Stimulated activated CD8-positive, alpha-beta memory T cell treated with anti-CD3 and anti-CD28 coated beads, Interleukin-4, amount 100 ng/mL, for 48 hours (primary cell): Measurements from ENCODE around the gene PROSER3.
"Not testable (repeated sequence)": the region's sequence is repeated elsewhere in the genome, so short reads cannot be mapped to it uniquely, and the experiment has no call there.

Experiments used
- DNase-seq: peaks from one replicate; pipeline ENCODE4 v3.0.0-alpha.2; 2020

Gene PROSER3

DNA sequence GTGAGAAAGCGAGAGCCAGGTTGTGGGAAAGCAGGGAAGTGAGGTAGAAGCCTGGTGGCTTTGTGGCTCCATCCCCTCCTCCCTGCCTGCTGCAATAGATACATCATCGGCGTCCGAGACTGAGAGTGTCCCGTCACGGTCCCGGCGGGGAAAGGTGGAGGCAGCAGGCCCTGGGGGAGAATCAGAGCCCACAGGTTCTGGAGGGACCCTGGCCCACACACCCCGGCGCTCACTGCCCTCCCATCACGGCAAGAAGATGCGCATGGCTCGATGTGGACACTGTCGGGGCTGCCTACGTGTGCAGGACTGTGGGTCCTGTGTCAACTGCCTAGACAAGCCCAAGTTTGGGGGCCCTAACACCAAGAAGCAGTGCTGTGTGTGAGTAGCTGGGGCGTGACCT lies 35.1 kb upstream of the PROSER3 start:
- no peak for DNase-seq

DNA sequence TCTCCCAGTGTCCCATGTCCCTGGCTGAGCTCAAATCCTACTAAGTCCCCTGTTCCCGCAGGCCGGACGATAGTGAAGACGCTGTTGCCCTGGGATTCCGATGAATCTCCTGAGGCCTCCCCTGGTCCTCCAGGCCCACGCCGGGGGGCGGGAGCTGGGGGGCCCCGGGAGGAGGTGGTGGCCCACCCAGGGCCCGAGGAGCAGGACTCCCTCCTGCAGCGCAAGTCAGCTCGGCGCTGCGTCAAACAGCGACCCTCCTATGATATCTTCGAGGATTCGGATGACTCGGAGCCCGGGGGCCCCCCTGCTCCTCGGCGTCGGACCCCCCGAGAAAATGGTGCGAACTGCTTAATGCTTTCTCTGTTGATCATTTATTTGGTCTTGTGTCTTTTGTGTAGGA lies 34.3 kb upstream of the PROSER3 start:
- no peak for DNase-seq

DNA sequence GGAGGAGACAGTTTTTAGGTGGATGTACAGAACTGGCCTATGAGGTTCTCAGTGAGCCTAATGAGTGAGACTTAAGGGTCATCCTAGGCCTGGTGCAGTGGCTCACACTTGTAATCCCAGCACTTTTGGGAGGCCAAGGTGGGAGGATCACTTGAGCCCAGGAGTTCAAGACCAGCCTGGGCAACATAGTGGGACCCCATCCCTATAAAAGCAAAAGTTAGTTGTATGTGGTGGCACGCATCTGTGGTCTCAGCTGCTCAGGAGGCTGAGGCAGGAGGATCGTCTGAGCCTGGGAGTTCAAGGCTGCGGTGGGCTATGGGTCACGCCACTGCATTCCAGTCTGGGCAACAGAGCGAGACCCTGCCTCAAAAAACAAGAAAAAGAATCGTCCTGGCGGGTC lies 33.8 kb upstream of the PROSER3 start:
- DNase-seq: not testable (repeated sequence)

DNA sequence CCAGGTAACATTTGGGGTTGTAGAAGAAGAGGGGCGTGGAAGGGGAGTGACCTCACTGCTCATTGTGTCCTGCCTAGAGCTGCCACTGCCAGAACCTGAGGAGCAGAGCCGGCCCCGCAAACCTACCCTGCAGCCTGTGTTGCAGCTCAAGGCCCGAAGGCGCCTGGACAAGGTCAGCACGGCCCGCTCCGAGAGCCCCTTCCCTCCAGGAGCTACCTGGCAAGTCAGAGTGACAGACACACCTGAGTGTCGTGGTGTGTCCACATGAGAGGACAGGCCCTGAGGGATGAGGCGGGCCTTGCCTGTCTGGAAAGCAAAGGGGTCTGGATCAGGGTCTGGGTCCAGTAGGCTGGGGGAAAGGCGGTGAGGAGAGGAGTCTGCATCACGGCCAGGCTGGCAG lies 33.4 kb upstream of the PROSER3 start:
- DNase-seq: no peak

DNA sequence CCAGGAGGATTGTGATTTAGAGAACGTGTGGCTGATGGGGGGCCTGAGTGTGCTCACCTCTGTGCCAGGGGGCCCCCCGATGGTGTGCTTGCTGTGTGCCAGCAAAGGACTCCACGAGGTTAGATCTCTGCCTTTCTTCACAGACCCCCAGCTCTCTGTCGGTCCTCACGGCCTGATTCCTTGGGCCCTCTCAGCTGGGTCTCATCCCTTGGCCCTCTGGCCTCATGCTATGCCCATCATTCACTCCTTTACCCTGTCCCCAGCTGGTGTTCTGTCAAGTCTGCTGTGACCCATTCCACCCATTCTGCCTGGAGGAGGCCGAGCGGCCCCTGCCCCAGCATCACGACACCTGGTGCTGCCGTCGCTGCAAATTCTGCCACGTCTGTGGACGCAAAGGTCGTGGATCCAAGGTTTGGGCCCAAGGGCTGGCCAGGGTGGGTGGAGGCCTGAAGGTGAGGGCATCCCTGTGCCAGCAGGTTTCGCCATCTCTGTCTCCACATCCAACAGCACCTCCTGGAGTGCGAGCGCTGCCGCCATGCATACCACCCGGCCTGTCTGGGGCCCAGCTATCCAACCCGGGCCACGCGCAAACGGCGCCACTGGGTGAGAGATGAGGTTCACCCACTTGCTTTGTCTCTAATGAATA lies 32.6 kb upstream of the PROSER3 start:
- DNase-seq: no peak

DNA sequence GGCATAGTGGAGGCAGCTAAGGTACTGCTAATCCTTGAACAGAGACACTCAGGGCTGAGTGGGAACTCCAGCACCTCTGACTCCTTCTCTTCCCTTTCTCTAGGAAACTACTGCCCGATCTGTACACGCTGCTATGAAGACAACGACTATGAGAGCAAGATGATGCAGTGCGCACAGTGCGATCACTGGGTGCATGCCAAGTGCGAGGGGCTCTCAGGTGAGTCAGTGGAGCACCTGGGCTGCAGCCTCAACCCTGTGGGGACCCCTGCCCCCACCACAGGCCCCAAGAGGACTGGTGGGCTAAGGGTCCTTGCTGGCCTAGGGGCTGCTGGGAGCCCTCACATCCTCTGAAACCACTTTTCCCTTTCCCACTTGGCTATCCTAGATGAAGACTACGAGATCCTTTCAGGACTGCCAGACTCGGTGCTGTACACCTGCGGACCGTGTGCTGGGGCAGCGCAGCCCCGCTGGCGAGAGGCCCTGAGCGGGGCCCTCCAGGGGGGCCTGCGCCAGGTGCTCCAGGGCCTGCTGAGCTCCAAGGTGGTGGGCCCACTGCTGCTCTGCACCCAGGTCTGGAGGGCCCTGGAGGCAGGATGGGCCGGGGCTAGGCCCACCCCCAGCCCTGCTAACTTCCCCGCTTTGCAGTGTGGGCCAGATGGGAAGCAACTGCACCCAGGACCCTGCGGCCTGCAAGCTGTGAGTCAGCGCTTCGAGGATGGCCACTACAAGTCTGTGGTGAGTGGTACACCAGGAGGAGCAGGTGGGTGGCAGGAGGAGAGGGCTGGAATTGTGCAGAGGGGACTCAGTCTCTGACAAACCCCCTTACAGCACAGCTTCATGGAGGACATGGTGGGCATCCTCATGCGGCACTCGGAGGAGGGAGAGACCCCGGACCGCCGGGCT lies 30.7 kb upstream of the PROSER3 start:
- DNase-seq: no peak

DNA sequence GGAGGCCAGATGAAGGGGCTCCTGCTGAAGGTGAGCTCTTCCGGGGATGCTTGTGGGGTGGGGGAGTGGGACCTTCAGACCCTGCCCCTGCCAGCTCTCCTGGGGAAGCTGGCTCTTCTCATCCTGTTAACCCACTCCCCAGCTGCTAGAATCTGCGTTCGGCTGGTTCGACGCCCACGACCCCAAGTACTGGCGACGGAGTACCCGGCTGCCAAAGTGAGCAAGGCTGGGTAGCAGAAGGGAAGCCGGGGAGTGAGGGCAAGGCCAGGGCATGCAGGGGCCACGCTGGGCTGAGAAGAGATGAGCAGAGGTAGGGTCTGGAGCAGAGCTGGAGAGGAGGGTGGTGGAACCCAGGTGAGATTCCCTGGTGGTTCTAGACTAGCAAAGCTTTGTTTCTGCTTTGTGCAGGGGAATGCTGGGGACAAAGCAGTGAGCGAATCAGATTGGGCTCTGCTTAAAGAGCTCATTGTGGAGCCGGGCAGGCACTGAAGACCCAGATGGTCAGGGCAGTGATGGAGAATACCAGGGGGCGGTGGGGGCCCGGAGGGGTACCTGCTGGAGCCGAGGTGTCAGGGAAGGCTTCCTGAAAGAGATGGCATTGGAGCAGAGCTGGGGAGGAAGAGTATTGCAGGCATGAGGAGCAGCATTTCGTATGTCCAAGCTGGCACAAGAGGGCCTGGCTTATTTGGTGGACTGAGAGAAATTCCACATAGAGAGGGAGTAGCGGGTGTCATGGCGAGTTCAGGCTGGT lies 29.8 kb upstream of the PROSER3 start:
- DNase-seq: no peak

DNA sequence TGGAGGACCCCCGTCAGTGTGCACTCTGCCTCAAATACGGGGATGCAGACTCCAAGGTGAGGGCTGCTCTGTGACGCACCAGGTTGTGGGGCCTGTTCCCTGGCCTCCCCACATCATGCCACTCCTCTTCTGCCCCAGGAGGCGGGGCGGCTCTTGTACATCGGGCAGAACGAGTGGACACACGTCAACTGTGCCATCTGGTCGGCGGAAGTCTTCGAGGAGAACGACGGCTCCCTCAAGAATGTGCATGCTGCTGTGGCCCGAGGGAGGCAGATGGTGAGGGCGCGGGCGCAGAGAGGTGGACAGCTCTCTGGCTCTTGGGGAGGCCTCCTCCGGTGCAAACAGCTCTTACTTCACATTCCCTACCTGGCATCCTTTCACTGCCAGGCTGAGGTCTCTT lies 29.0 kb upstream of the PROSER3 start:
- DNase-seq: no peak

DNA sequence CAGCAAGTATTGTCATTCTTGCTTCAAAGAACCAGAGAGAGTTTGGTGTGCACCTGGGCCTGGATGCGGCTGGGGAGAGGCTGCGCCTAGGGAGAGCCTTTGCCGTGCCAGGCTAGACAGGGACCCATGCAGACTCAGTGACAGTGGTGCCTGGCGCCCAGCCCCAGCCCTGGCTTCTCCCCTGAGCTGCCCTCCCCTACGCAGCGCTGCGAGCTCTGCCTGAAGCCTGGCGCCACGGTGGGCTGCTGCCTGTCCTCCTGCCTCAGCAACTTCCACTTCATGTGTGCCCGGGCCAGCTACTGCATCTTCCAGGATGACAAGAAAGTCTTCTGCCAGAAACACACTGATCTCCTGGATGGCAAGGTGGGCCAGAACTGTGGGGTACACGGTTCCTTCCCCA lies 28.2 kb upstream of the PROSER3 start:
- DNase-seq: no peak

DNA sequence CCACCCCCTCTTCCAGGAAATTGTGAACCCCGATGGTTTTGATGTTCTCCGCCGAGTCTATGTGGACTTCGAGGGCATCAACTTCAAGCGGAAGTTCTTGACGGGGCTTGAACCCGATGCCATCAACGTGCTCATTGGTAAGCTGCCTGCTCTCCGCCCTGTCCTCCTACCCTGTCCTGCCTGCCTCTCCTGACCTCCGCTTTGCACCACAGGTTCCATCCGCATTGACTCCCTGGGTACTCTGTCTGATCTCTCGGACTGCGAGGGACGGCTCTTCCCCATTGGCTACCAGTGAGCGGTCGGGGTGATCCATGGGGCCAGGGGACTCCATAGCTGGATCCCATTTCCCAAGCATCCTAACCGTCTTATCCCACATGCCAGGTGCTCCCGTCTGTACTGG lies 27.6 kb upstream of the PROSER3 start:
- DNase-seq: no peak

DNA sequence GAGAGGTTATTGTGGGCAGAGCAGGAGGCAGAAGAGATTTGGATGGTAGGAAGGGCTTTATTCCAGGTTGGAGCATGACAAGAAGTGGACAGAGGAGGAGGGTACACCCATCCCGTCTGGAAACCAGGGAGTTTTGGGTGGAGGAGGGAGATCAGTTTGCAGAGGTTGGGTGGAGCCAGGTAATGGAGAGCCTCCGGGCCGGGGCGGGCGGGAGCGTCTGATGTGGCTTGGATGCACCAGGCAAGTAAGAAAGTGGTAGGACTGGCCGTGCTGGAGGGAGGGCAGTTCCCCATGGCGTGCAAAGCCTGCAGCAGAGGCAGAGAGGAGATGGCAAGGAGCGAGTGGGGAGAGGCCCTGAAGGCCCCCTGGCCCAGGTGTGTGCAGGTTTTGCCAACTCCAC lies 26.6 kb upstream of the PROSER3 start:
- DNase-seq: no peak

DNA sequence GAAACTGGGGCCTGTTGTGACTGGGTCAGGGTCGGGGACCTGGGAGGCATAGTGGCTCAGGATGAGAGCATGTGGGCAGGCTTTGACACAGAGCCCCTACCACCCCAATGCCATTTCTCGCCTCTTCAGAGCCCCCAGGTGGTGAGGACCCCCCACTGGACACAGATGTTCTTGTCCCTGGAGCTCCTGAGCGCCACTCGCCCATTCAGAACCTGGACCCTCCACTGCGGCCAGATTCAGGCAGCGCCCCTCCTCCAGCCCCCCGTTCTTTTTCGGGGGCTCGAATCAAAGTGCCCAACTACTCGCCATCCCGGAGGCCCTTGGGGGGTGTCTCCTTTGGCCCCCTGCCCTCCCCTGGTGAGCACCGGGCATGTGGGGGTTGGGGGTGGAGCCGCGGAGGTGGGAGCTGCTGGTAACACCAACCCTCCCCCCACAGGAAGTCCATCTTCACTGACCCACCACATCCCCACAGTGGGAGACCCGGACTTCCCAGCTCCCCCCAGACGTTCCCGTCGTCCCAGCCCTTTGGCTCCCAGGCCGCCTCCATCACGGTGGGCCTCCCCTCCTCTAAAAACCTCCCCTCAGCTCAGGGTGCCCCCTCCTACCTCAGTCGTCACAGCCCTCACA lies 26.1 kb upstream of the PROSER3 start:
- DNase-seq: no peak

DNA sequence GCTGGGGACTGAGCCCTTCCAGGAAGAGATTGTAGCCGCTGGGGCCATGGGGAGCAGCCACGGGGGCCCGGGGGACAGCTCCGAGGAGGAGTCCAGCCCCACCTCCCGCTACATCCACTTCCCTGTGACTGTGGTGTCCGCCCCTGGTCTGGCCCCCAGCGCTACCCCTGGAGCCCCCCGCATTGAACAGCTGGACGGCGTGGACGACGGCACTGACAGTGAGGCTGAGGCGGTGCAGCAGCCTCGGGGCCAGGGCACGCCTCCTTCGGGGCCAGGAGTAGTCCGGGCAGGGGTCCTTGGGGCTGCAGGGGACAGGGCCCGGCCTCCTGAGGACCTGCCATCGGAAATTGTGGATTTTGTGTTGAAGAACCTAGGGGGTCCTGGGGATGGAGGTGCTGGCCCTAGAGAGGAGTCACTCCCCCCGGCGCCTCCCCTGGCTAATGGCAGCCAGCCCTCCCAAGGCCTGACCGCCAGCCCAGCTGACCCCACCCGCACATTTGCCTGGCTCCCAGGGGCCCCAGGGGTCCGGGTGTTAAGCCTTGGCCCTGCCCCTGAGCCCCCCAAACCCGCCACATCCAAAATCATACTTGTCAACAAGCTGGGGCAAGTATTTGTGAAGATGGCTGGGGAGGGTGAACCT lies 25.3 kb upstream of the PROSER3 start:
- no peak for DNase-seq

DNA sequence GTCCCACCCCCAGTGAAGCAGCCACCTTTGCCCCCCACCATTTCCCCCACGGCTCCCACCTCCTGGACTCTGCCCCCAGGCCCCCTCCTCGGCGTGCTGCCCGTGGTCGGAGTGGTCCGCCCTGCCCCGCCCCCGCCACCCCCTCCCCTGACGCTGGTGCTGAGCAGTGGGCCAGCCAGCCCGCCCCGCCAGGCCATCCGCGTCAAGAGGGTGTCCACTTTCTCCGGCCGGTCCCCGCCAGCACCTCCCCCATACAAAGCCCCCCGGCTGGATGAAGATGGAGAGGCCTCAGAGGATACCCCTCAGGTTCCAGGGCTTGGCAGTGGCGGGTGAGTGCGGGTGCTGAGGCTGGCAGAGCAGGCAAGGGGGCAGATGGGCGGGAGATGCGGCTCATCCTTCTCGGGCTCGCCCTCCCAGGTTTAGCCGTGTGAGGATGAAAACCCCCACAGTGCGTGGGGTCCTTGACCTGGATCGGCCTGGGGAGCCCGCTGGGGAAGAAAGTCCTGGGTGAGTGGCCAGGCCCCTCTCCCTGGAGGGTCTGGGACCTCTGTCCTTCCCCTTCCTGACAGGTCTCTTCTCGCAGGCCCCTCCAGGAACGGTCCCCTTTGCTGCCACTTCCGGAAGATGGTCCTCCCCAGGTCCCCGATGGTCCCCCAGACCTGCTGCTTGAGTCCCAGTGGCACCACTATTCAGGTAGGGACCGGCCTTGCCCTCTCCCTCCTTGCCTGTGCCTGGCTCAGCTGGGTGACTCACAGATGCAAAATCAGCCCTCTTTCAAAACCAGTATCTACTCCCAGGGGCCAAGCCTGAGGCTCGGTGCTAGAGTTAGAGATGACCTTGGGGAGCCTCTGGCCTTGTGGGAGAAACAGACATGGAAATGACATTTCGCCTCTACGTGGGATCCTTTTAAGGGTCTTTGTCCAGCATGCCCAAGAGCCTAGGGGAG lies 24.5 kb upstream of the PROSER3 start:
- DNase-seq: no peak

DNA sequence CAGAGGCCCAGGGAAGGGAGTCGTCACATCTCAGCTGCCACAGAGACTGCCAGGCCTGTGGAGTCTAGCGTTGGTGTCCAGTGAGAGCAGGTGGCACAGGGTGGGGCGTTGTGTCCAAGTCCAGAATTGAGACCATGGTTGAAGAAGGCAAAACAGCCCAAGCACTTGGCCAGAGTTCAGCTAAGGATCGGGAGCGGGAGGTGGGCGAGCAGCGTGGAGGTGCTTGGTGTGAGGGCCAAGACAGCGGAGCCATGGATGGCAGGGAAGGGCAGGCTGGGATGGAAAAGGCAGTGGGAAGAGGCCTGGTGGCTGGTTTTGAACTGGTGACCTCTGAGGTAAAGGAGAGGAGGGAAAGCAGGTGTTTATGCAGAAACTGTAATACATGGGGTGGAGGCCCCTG lies 23.7 kb upstream of the PROSER3 start:
- no peak for DNase-seq

DNA sequence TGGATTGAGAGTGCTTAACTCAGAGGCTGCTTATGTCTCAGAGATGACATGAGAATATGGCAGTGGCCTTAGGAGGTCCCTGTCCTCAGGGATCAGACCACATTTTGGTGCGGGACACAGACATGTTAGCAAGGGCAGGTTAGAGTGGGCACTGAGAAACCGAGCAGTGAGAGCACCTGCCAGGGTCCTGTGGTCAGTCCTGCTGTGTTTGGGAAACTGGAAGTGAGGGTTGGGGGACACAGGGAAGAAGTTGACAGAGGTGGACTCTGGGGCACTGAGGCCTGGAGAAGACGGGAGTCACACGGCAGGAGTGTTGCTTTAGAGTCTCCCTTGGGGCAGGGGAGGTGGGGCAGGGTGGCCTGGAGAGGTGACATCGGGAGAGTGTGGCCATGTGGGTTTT lies 23.1 kb upstream of the PROSER3 start:
- no peak for DNase-seq

DNA sequence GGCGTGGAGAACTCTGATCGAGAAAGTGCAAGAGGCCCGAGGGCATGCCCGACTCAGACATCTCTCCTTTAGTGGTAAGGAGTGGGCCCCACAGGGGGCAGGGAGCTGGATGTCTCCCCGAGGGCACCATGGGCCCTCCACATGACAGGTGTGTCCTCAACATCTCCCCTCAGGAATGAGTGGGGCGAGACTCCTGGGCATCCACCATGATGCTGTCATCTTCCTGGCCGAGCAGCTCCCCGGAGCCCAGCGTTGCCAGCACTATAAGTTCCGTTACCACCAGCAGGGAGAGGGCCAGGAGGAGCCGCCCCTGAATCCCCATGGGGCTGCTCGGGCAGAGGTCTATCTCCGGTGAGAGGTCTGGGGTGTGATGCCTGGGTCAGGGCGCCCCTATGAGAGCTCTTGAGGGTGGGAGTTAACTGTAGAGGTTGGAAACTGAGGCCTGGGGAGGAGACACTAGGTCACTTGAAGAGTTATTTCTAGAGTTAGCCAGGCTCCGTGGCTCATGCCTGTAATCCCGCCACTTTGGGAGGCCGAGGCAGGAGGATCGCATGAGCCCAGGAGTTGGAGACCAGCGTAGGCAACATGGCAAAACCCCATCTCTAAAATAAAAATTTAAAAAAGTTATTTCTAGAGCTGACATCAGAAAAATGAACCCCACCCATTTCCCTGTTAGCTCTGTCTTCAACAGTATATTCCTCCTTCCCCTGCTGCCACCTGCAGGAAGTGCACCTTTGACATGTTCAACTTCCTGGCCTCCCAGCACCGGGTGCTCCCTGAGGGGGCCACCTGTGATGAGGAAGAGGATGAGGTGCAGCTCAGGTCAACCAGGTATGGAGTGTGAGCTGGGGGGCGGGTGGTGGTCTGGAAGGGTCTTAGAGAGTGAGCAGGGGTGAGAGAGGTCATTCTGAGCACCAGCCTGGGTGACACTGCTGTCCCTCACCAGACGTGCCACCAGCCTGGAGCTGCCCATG lies 20.8 kb upstream of the PROSER3 start:
- peak; percentile 42 for DNase-seq

DNA sequence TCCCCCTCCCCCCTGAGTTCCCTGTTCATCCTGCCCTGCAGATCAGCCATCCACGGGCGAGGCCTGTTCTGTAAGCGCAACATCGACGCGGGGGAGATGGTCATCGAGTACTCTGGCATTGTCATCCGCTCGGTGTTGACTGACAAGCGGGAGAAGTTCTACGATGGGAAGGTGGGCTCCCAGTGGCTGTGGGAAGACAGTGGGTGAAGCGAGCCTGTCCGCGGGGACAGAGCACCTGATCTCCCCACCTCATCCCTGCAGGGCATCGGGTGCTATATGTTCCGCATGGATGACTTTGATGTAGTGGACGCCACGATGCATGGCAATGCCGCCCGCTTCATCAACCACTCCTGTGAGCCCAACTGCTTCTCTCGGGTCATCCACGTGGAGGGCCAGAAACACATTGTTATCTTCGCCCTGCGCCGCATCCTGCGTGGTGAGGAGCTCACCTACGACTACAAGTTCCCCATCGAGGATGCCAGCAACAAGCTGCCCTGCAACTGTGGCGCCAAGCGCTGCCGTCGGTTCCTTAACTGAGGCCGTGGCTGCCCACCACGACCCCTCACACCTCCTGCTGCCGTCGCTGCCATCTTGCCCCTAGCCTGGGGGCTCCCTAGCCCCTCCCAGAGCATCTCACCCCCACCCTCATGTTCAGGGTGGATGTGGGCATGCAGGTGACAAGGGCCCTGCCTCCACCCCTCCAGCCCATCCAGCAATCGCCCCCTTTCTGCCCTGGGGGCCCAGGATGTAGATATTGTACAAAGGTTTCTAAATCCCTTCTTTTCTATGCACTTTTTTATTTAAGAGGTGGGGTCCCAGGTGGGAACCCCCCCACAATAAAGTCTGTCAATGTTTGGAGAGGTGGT lies 19.7 kb upstream of the PROSER3 start:
- no peak for DNase-seq

DNA sequence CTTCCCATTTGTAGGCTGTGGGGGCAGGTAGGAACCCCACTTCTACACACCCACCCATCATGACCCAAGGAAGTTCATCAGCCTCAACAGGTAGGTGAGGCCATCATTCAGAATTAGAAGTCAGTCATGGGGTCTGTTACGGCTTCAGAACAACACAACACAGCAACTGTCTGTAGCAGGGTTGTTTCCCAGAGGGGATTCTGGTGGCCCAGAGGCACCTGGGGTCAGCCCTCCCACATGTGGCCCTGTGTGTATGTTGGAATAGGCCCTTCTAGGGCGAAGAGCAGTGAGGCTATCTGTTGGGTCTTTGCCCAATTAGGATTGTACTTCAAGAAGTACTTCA lies 19.1 kb upstream of the PROSER3 start:
- DNase-seq: no peak
